ENCODE measurements around the gene AMMECR1.
"Not testable (repeated sequence)": the region's sequence is repeated elsewhere in the genome, so short reads cannot be mapped to it uniquely, and the experiment has no call there.

The AMMECR1 gene

DNA sequence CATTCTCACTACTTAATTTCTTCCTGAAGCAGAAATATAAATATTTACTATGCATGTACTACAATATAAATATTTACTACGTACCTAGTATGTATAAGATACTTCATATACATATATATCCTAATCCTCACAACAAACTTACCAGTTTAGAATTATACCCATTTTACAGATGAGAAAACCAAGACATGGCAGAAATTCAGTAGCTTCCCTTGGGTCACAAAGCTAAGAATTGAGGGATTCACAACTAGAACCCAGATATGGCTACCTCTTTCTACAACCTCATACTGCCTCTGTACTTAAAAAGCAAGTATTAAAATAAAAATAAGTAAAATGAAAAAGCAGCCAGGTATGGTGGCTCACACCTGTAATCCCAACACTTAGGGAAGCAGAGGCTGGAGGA, 65.9 kb downstream of the AMMECR1 start:
- no peak for DNase-seq

DNA sequence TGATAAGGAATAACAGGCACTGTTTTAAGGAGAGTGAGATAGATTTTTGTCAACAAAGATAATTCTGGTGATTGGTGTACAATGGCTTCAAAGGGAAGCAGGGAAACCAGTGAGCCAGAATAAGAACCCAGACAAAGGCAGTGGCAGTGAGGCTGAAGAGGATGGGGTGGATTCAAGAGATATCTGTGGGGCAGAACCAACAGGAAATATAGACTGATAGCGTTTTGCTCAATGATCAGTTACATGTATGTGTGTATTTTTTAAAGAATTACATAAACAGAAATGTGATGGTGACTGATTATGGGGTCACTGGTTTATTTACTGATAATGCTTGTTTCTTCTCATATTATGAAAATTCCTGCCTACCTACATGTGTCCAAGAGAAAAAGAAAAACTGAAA, 66.4 kb downstream of the AMMECR1 start:
- no peak for DNase-seq

DNA sequence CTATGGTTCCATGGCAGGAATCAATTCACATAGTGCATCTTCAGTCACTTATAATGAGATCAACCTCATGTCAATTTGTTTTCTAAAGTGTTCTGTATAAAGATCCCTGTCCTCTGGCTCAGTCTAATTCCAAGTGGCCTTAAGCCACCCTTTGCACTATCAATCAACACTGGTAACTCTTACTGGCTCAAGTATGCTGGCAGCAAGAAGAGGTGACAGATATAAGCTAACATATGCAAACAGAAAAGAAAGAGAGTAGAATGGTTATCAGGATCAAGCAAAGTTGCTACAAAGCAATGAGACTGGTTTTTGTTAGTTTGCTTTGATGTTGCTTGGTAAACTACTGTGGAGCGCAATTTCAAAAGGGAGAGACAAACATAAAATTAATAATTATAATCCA, 67.0 kb downstream of the AMMECR1 start:
- DNase-seq: no peak

DNA sequence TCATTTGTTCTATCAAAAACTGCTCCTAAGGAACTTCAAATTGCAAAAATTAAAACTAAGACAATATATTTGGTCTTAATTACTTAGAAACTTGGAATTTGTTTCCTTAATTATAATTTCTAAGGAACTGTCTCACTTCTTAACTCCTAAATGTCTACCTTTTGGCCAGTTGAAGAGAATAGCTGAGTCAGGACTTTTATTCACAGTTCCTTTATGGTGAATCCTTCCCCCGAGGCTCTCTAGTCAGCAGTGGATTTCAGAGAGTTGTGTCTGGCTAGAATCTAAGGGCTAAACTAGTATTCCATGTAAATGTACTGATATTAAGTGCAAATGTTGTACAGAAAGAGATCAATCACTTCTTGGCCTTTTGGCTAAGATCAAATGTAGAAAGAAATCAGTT, 69.3 kb downstream of the AMMECR1 start:
- DNase-seq: no peak

DNA sequence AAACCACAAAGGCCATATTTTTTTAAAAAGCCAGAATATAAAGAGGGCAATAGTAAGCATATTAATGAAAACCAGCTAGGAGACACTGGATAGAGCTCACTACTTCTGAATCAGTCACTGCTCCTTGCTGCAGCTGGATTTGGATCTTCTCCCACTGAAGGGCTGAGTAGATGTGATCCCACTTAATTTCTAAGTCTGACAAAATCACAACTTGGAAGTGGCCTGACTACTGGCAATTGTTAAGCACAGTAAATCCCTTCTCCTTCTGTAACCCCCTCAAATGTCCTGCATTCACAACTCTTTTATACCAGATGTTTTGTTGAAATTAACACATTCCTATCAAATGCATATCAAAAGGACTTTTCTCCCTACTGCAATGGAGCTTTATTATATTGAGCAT, 72.9 kb downstream of the AMMECR1 start:
- DNase-seq: no peak

DNA sequence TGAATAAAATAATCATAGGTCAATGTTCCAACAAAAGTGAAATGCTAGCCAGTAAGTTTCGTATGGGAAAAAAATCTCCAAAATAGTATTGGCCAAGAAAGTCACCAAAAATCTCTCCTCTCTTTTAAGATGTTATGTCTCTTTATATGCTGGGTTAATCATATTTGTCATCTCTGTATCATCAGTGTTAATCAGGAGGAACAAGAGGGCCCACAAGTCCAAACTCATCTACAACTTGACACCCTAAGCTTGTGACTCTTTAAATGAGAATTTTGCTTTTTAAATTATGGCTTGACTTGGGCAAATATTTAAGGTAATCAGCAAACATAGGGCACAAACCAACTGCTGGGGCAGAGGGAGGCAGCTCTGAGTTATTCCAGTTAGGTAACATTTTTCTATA, 75.5 kb downstream of the AMMECR1 start:
- no peak for DNase-seq

DNA sequence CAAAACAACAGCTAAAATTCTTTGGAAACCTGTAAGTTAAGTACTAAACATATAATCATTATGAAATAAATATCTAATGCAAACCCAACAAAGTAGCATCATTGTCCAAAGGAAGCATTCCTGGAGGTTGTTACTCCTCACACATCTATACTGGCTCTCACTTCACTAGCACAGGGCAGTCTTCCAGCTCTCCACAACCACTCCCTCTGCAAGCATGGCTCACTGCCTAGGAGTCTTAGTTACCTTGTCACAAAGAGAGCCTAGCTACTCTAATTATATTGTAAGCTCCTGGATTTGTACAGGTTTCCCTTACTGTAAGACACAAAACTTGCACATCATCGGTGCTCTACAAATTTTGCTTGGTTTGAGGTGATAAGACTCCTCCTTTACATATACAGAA, 76.1 kb downstream of the AMMECR1 start:
- no peak for DNase-seq

DNA sequence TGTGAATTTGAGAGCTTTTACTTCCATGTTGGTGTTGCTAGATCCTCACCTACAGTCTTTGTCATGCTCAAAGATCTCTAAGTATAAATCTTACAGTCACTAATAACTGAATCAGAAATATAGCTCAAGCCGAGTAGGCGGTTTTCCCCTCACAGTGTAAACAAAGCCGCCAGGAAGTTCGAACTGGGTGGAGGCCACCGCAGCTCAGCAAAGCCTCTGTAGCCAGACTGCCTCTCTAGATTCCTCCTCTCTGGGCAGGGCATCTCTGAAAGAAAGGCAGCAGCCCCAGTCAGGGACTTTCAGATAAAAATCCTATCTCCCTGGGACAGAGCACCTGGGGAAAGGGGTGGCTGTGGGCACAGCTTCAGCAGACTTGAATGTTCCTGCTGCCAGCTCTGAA, 79.6 kb downstream of the AMMECR1 start:
- DNase-seq: not testable (repeated sequence)

DNA sequence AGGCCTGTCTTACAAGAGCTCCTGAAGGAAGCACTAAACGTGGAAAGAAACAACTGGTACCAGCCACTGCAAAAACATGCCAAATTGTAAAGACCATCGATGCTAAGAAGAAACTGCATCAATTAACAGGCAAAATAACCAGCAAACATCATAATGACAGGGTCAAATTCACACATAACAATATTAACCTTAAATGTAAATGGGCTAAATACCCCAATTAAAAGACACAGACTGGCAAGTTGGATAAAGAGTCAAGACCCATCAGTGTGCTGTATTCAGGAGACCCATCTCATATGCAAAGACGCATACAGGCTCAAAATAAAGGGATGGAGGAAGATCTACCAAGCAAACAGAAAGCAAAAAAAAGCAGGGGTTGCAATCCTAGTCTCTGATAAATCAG, 86.4 kb downstream of the AMMECR1 start:
- DNase-seq: not testable (repeated sequence)

DNA sequence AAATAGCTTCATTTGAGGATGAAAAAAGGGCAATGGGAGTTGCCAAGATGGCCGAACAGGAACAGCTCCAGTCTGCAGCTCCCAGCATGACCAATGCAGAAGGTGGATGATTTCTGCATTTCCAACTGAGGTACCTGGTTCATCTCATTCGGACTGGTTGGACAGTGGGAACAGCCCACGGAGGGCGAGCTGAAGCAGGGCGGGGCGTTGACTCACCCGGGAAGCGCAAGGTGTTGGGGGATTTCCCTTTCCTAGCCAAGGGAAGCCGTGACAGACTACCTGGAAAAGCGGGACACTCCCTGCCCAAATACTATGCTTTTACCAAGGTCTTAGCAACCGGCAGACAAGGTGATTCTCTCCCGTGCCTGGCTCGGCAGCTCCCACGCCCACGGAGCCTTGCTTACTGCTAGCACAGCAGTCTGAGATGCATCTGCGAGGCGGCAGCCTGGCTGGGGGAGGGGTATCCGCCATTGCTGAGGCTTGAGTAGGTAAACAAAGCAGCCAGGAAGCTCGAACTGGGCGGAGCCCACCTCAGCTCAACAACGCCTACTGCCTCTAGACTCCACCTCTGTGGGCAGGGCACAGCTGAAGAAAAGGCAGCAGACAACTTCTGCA, 88.3 kb downstream of the AMMECR1 start:
- DNase-seq: peak; percentile 55

DNA sequence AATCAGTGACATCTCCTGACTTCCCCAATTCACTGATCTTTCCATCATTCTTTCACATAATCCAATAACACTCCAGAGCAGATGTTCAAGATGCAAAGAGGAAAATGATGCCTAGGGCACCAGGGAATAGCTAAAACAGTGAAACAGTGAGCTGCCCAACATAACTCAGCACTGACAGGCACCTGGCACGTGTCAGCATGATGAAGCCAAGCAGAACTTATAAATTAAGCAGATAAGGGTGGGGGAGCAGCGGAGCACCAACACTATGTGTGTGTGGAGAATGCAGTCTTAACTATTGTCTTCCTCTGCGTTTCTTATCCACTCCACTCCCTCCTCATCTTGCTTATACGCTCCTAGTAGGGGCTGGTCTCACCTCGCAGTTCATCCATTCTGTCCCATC, 89.4 kb downstream of the AMMECR1 start:
- DNase-seq: no peak

DNA sequence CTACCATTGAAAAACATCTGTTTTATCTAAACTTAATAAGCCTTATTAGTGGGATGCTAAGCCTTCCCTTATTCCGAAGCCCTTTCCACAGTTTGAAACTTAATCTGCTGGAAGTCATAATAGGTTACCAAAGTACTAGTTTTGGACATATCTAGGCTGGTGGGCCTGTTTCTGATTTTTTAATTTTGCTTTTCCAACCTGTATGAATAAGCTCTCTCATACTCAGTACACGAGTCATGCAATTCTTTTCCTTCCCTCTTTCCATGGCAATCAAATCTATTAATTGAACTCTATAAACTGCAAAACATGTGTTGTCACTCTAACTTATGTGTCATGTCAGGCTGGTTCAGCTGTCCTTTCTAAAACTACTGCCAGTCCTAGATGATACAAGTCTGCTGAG, 91.0 kb downstream of the AMMECR1 start:
- DNase-seq: no peak

DNA sequence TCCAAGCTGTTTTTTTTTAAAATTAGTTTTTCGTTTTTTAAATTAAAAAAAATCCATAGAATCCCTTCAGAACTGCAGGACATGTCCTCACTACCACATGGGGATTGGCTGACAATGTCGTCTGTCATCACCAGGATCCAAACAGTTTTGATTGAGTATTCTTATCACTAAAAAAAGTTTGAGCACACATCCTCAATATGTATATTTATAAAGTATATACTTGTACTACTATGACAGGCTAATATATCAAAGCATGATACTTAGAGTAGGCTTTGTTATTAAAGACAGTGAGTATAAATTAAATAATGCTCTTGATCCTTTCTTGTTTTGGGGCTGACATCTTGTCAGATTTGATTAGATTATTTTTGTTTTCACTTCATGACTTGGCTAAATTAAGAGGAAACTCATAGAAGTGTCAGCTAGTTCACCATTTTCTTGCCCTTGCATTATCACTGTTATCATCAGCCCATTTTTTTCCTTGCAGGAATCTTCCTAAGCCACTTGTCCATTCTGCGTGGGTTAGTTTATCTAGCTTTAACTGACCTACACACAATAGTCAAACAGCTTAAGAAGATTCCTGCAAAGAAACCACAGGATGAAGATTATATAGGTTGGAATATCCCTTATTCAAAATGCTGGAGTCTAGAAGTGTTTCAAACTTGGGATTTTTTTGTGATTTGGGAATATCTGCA, 92.8 kb downstream of the AMMECR1 start:
- no peak for DNase-seq

DNA sequence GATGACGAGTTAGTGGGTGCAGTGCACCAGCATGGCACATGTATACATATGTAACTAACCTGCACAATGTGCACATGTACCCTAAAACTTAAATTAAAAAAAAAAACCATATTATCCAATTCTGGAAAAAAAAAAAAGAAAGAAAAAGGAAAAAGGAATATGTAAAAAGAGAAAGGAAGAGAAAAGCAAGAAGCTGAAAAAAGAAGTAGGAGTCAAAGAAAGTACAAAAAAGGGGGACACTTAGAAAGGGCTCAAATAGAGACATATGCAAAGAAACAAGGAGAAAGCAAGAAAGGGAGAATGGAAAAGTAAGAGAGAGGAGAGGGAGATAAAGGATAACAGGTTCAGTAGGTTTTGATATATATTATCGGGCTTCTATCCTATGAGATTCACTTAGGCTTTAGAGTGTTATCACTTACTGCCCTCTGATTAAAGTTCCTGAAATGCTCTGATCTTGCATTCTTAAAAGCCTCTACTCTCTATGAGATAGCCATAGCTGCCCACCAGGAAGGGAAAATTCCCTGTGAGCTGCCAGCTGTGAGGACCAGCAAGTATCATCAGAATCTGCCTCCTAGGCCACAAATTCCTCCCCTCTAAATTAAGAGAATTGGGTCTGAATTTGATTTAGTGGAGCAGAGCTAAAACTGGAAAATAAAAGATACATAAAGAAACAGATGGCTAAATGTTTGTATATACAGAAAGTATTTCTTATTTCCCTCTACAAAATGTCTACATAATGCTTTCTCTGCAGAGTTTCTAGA, 95.2 kb downstream of the AMMECR1 start:
- no peak for DNase-seq

DNA sequence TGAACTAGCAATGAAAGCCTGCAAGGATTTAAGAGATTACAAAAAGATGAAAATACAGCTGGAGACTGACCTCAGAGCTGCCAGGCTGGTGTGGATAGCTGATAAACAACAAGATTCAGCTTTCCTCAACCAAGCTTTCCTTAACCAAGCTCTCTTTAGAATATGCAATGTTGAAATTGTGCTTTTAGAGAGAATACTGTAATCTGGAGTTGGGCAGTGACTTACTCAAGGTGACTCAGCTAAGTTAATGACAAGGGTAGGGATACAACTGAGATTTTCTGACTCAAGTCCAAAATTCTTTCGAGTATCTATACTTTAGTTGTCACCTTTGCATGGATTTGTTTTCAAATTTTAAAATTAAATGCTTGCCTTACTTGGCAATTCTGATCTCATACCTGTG, 98.0 kb downstream of the AMMECR1 start:
- no peak for DNase-seq

DNA sequence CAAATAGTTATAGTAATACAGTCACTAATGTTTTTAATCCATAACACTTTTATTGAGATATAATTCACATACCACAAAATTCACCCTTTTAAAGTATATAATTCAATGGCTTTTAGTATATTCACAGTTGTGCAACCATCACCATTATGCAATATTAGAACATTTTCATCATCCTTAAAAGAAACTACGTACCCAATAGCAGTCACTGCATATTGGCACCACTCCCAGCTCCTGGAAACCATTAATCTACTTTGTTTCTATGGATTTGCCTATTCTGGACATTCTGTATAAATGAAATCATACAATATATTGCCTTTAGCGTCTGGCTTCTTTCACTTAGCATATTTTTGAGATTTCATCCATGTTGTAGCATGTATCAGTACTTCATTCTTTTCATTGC, 99.3 kb downstream of the AMMECR1 start:
- DNase-seq: no peak

DNA sequence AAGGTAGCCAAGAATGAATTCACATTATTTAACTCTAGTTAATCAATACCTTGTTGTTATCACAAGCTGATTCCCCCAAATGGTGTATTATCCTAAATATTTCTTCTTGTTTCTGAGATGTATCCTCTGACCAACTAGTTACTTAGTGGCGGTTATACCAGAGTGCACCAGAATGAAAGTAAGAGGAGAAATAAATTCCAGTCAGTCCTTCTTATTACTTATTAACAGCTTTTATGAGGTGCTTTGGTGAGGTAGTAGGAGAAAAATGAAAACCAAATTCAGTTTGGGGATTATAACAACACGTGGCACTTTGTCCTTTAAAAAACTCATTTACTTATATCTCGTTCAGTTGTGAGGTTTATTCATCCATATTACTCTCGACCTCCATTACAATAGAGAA, 101.9 kb downstream of the AMMECR1 start:
- no peak for DNase-seq

DNA sequence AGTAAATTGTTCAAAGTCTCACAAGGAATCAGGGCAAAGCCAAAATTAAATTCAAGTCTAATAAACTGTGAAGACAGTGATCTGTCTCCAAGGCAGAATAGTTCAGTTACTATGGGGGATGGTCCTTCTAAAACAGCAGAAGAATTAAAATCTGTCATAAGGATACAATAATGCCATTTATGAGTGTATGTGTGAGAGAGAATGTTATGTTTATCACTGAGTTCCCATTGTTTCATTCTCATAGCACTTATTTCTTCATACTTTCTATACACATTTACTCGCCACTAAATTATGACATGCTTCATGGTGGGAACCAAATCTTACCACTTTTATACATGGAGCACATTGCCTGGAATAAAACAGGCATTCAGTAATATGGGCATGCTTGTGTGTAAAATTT, 102.5 kb downstream of the AMMECR1 start:
- no peak for DNase-seq

DNA sequence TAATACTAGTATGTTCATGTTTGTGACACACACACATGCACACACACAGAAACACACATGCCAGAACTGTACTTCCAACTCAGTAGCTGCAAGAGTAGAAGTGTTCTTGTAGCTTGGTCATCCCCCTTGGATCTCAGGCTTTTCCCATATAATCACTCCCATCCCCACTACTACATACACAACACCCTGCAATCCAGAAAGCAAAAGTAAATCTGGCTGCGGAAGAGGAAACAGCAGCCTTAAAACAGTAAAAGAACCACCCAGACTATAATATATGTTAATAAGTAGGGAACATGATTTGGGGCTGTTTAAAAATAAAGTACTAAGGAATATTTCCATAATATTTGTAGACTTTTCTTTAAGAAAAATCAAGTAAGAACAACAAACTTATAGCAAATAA, 103.2 kb downstream of the AMMECR1 start:
- DNase-seq: no peak

DNA sequence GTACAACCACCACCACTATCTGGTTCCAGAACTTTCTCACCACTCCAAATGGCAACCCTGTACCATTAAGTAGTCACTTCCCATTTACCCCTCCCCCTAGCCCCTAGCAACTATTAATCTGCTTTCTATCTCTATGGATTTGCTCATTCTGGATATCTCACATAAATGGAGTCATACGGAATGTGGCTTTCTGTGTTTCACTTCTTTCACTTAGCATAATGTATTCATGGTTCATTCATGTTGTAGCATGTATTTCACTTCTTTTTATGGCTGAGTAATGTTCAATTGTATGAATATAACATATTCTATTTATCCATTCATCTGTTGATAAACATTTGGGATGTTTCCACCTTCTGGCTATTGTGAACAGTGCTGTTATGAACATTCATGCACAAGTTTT, 104.7 kb downstream of the AMMECR1 start:
- no peak for DNase-seq

DNA sequence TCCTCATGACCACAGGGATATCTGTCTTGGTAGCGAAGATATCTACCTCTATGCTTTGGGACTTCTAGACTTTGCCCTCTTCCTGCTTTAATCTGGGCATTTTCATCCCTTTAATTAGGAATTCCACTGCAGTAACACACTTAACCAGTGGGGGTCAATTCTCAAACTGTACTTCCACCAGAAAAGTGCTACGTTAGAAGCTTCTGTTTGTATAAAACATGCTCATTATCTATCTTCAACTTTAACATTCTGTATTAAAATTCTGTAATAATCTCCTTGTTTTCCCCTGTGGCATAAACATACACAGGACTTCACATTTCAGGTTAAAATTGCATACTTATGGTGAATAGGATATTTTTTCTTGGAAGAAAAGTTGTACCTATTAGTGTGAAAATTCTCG, 105.6 kb downstream of the AMMECR1 start:
- no peak for DNase-seq

DNA sequence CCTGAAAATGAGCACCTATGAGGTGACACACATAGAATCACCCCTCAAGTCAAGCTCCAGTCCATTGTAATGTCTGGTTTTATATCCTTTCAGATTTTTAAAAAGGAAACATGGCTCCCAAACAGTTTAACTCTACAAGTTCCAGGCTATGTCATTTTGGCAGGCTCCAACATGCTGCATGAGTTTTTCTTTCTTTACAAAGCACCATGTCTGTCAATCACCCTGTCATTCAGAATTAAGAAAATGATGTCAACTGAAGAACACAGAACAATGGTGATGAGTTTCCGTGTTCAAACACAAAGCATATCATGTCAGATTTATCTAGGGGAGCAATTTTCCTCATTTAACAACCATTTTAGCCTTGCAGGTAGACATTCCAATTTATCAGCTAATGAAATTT, 106.5 kb downstream of the AMMECR1 start:
- no peak for DNase-seq

DNA sequence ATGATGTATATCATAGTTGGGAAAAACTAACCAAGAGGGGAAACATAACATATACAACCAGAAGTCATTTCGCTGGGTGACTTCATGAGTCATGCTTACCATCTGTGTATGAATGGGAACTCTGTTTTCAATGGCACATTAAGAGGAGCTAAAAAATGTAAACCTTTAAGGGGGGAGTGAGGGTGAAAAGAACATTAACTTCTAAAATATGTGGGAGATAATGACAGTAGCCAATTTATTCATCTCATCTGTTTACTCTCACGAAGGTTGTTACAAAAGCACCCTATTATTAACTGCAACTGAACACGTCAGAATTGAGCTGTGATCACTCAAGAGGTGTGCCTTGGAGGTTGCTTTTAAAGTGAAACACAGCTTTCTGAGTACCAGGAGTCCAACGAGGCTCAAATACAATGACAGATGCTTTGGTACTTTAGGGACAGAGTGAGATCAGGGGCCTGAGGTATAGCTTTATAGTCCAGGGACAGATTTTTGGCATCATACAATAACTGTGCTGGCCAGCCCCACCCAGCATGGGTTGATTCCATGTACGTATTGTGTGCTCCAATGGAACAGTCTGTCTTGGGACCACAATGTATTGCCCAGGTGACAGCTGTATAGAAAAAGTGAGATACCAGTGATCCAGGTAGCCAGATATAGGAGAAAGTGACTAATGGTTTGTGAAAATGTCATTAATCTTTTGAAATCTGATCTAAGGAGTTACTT, 107.3 kb downstream of the AMMECR1 start:
- no peak for DNase-seq

DNA sequence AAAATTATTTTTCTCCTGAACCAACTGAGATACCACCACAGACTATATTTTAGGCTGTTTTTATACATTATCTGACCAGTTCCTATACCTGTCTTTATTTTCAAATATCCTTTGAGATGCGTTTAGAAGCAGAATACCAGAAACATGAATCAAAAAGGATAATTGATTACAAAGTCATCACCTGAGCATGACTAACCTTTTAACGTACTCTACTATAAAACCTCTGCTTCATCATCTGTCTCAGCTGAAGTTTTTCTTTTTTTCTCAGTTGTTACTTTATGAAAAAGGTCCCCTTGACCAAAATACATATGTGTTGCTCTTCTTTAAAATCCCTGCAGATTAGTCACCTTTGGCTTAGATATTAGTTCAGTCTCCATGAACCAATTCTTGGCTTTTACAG, 109.8 kb downstream of the AMMECR1 start:
- DNase-seq: no peak

Data from NCI-H2029 (cell line).